A549 (cell line): Measurements from ENCODE around the gene ZMYND8. TPM values are rescaled to one million over a fixed set of nuclear protein-coding genes. Genes with fewer than 3 reads are reported as not detected.
"Not testable (repeated sequence)": the region's sequence is repeated elsewhere in the genome, so short reads cannot be mapped to it uniquely, and the experiment has no call there.

Source experiments
- ATAC-seq, 2 experiments: fragments of 200-7000 bp in 1 of 2; fragments of >200 bp in 1 of 2; cut with Nextera tagmentation in 1 of 2; cut with Tn5 transposase in 1 of 2; 3 replicates each; pipeline versions ENCODE4 v1.8.0 to v1.9.1; 2018 to 2020; ENCODE audit warnings: mild to moderate bottlenecking in 1 of 2, moderate library complexity in 1 of 2
- CTCF ChIA-PET: fragments of 300-600 bp; sonication (Branson Sonifier 250); formaldehyde crosslinking; extraction: SDS; loops from one replicate; lab custom pipeline; 2021; ENCODE audit warnings: antibody characterized with exemption, inconsistent platforms; lab: Yijun Ruan, JAX
- POLR2A ChIA-PET: fragments of 350-600 bp; formaldehyde crosslinking; extraction: SDS; loops from one replicate; lab custom pipeline; 2021; ENCODE audit warnings: antibody characterized with exemption, inconsistent platforms; lab: Yijun Ruan, JAX
- DNase-seq, 2 experiments: peaks; one replicate each; pipeline versions ENCODE4 v3.0.0 to v3.0.0-alpha.2; 2011 to 2016; ENCODE audit warnings: low read depth in 1 of 2, low spot score in 1 of 2
- FAIRE-seq: peaks from 2 replicates; lab custom pipeline; 2011; peaks lifted over from hg19 to GRCh38; lab: Jason Lieb, UNC
- H3K27ac ChIP-seq, 2 experiments: fragments of >200 bp; sonication (Bioruptor Twin); formaldehyde crosslinking; 3 replicates each; pipeline ENCODE4 v1.5.1; 2016 to 2017
- H3K4me1 ChIP-seq: fragments of >200 bp; sonication (Bioruptor Twin); formaldehyde crosslinking; 3 replicates; pipeline ENCODE4 v1.6.1; 2016
- H3K4me2 ChIP-seq: fragments of >200 bp; sonication (Bioruptor Twin); formaldehyde crosslinking; 3 replicates; pipeline ENCODE4 v1.6.1; 2016
- H3K4me3 ChIP-seq: fragments of >200 bp; sonication (Bioruptor Twin); formaldehyde crosslinking; 3 replicates; pipeline ENCODE4 v1.5.1; 2016
- H3K9me3 ChIP-seq: fragments of >200 bp; sonication (Bioruptor Twin); formaldehyde crosslinking; 3 replicates; pipeline ENCODE4 v1.6.1; 2016
- ATOH8 ChIP-seq: fragments of 250-450 bp; sonication (Bioruptor Pico); IDR thresholded peaks from 2 replicates; pipeline ENCODE4 v1.5.0; 2020; ENCODE audit warnings: low read depth, mild to moderate bottlenecking, moderate library complexity
- BHLHE40 ChIP-seq: IDR thresholded peaks from 2 replicates; pipeline ENCODE4 v1.6.1; 2012; ENCODE audit warnings: low read depth, low read length, inconsistent platforms
- CBX2 ChIP-seq: fragments of 200-600 bp; sonication (generic); IDR thresholded peaks from 2 replicates; pipeline ENCODE4 v1.6.1; 2016; ENCODE audit warnings: low read depth, mild to moderate bottlenecking, borderline replicate concordance
- CBX8 ChIP-seq: fragments of 200-600 bp; sonication (generic); IDR thresholded peaks from 2 replicates; pipeline ENCODE4 v1.6.1; 2016
- CEBPB ChIP-seq, 2 experiments: fragments of >200 bp in 1 of 2; sonication (Bioruptor Twin) in 1 of 2; formaldehyde crosslinking in 1 of 2; IDR thresholded peaks; 2 replicates each; pipeline ENCODE4 v1.6.1; 2012 to 2016
- CTCF ChIP-seq: fragments of >200 bp; sonication (Bioruptor Twin); formaldehyde crosslinking; IDR thresholded peaks from 3 replicates; pipeline ENCODE4 v1.5.1; 2016
- EP300 ChIP-seq, 2 experiments: fragments of >200 bp; sonication (Bioruptor Twin); formaldehyde crosslinking; IDR thresholded peaks; 2 replicates in 1 of 2; 3 replicates in 1 of 2; pipeline ENCODE4 v1.6.1; 2016 to 2017
- ESRRA ChIP-seq: fragments of 150-350 bp; IDR thresholded peaks from 2 replicates; pipeline ENCODE4 v1.6.1; 2014; ENCODE audit warnings: mild to moderate bottlenecking, low read length, borderline replicate concordance
- FOSB ChIP-seq: fragments of 250-450 bp; sonication (Bioruptor Pico); IDR thresholded peaks from 2 replicates; pipeline ENCODE4 v1.5.0; 2020; ENCODE audit warnings: mild to moderate bottlenecking, moderate library complexity
- HDAC2 ChIP-seq: fragments of 200-600 bp; sonication (generic); IDR thresholded peaks from 2 replicates; pipeline ENCODE4 v1.6.1; 2016
- HOXA7 ChIP-seq: fragments of 250-450 bp; sonication (Bioruptor Pico); IDR thresholded peaks from 2 replicates; pipeline ENCODE4 v1.5.0; 2020; ENCODE audit warnings: mild to moderate bottlenecking, moderate library complexity
- KDM1A ChIP-seq: fragments of 200-600 bp; sonication (generic); IDR thresholded peaks from 2 replicates; pipeline ENCODE4 v1.6.1; 2016; ENCODE audit warnings: low read depth, mild to moderate bottlenecking
- MAFK ChIP-seq: fragments of 450-650 bp; IDR thresholded peaks from 2 replicates; pipeline ENCODE4 v1.6.1; 2014; ENCODE audit not compliant: partially characterized antibody
- MAX ChIP-seq: IDR thresholded peaks from 2 replicates; pipeline ENCODE4 v1.6.1; 2012
- NPAS2 ChIP-seq: fragments of 250-450 bp; sonication (Bioruptor Pico); IDR thresholded peaks from 2 replicates; pipeline ENCODE4 v1.8.0; 2022; ENCODE audit warnings: mild to moderate bottlenecking, moderate library complexity, borderline replicate concordance
- PHF8 ChIP-seq: fragments of 200-600 bp; sonication (generic); IDR thresholded peaks from 2 replicates; pipeline ENCODE4 v1.6.1; 2016; ENCODE audit warnings: low read depth, mild to moderate bottlenecking, antibody characterized with exemption, moderate library complexity, borderline replicate concordance
- RAD21 ChIP-seq, 2 experiments: fragments of >200 bp in 1 of 2; sonication (Bioruptor Twin) in 1 of 2; formaldehyde crosslinking in 1 of 2; IDR thresholded peaks in 1 of 2; conservative IDR thresholded peaks in 1 of 2; 2 replicates in 1 of 2; 3 replicates in 1 of 2; pipeline ENCODE4 v1.6.1; 2012 to 2018; ENCODE audit warnings: inconsistent platforms in 1 of 2
- RARB ChIP-seq: fragments of 250-450 bp; sonication (Bioruptor Pico); IDR thresholded peaks from 2 replicates; pipeline ENCODE4 v1.8.0; 2021; ENCODE audit warnings: mild to moderate bottlenecking, moderate library complexity
- SMC3 ChIP-seq: fragments of >200 bp; sonication (Bioruptor Twin); formaldehyde crosslinking; IDR thresholded peaks from 3 replicates; pipeline ENCODE4 v1.6.1; 2018; ENCODE audit warnings: inconsistent platforms
- TFCP2L1 ChIP-seq: fragments of 250-450 bp; sonication (Bioruptor Pico); IDR thresholded peaks from 2 replicates; pipeline ENCODE4 v1.5.0; 2021; ENCODE audit warnings: mild to moderate bottlenecking
- TP53 ChIP-seq: fragments of 250-450 bp; sonication (Bioruptor Pico); IDR thresholded peaks from 2 replicates; pipeline ENCODE4 v1.5.0; 2021; ENCODE audit warnings: mild to moderate bottlenecking, moderate library complexity
- USF2 ChIP-seq: fragments of 450-650 bp; IDR thresholded peaks from 2 replicates; pipeline ENCODE4 v1.6.1; 2014; ENCODE audit warnings: antibody characterized with exemption
- ZFP36 ChIP-seq: fragments of 450-650 bp; IDR thresholded peaks from 2 replicates; pipeline ENCODE4 v1.6.1; 2014; ENCODE audit warnings: borderline replicate concordance; ENCODE audit not compliant: partially characterized antibody
- ZNF302 ChIP-seq: fragments of 250-450 bp; sonication (Bioruptor Pico); IDR thresholded peaks from 2 replicates; pipeline ENCODE4 v1.9.0; 2021; ENCODE audit warnings: inconsistent platforms, mild to moderate bottlenecking, moderate library complexity
- WGBS: methylation state at CpG from one replicate; pipeline ENCODE4 v1.1.6; 2017; ENCODE audit errors: missing lambda C conversion rate; 5-methylcytosine and 5-hydroxymethylcytosine counted together
- polyA plus RNA-seq, 4 experiments: library from polyadenylated mRNA; depleted of rRNA in 3 of 4; stranded (reverse); fragments of >200 nt; fragmentation: RNase III in 1 of 4; extraction: RNeasy Plus Mini Kit Qiagen cat#74134 plus additional on column Dnase treatment in 1 of 4; gene quantifications; 2 replicates in 3 of 4; 3 replicates in 1 of 4; pipeline ENCODE4 v1.2.3, GENCODE V29; 2011 to 2017

The ZMYND8 gene
- polyA plus RNA-seq, 2 of the 4 experiments (the other 2 are of a cell fraction): 10.4 to 24.9 TPM

- 76% methylated on average over 9 of the region's 9 CpGs for WGBS
Observed at GRCh38 chr20:47205577-47206123, 150.8 kb downstream of the ZMYND8 start.

GRCh38 chr20:47204850-47205122 is 151.7 kb downstream of the ZMYND8 start:
- Histone ChIP-seq H3K4me1 (peaks cover 24% of the 10 kb centered on the region), H3K27ac (peak overlapping the region; percentile 27 to 87; a peak in 3 of 6 replicates)
- FAIRE-seq, POLR2A ChIA-PET, H3K4me2 ChIP-seq, DNase-seq, H3K4me3 ChIP-seq, H3K9me3 ChIP-seq, ATAC-seq: not testable (repeated sequence)
- TF ChIP-seq MAFK: peak; percentile 21
- CTCF ChIA-PET: interaction anchor here (1.0 to 17.7 kb wide), 9 partner anchors 9 to 446 kb away, joined by 3 to 267 read pairs (median 5); no protein-coding TSS in a partner anchor
- WGBS: 87% methylated on average over 11 of the region's 11 CpGs

More at GRCh38 chr20:47205577-47206123, 150.8 kb downstream of the ZMYND8 start:
- H3K4me2 ChIP-seq: no peak overlapping the region
- ChIA-PET POLR2A (no interaction called here), CTCF (interaction anchor here (0.5 to 17.7 kb wide), 15 partner anchors 9 to 1167 kb away, joined by 3 to 267 read pairs (median 4); no protein-coding TSS in a partner anchor)
- peaks cover 17% of the 10 kb centered on the region for H3K4me1 ChIP-seq
- no peak for TF ChIP-seq TP53 (CRISPR knock-in tag)
- peak; percentile 43 to 46; a peak in 3 of 5 replicates for TF ChIP-seq RAD21 (conservative IDR thresholded peaks at IDR 0.05 in 1 of 2, IDR thresholded peaks at IDR 0.05 in 1 of 2)
- TF ChIP-seq SMC3: peak; percentile 45; the same call in 2 of the 3 replicates
- TF ChIP-seq RARB (CRISPR knock-in tag): no peak
- 0 out of 2 replicates have a peak, but pooled peaks have one; percentile 18 for TF ChIP-seq MAX
- TF ChIP-seq ATOH8 (CRISPR knock-in tag): no peak
- TF ChIP-seq HOXA7: no peak
- peak; percentile 41 for TF ChIP-seq CTCF
- TF ChIP-seq ESRRA: no peak
- DNase-seq (peak; percentile 36 to 74), ATAC-seq (peak; percentile 68 to 73), FAIRE-seq (no peak)
- H3K4me3 ChIP-seq: no peak overlapping the region
- H3K9me3 ChIP-seq: no peaks in the 10 kb centered on the region
- H3K27ac ChIP-seq: peak overlapping the region; percentile 4 to 87; a peak in 3 of 6 replicates

GRCh38 chr20:47204008-47204849 is 152.3 kb downstream of the ZMYND8 start:
- peaks cover 25% of the 10 kb centered on the region for H3K4me1 ChIP-seq
- H3K9me3 ChIP-seq: no peaks in the 10 kb centered on the region
- DNase-seq (peak in 1 of 2 experiments; percentile 54), ATAC-seq (no peak), FAIRE-seq (no peak)
- POLR2A ChIA-PET: no interaction called here
- no peak overlapping the region for H3K4me3 ChIP-seq
- 73% methylated on average over 12 of the region's 12 CpGs for WGBS
- CTCF ChIA-PET: interaction anchor here (0.8 to 17.7 kb wide), 13 partner anchors 8 to 459 kb away, joined by 3 to 267 read pairs (median 4); no protein-coding TSS in a partner anchor
- no peak overlapping the region; the same call in 2 of the 3 replicates for H3K4me2 ChIP-seq
- peak overlapping the region; percentile 27 to 87; a peak in 4 of 6 replicates for H3K27ac ChIP-seq
- TF ChIP-seq FOSB (CRISPR knock-in tag): no peak
- TF ChIP-seq ZNF302 (CRISPR knock-in tag): no peak
- TF ChIP-seq USF2: no peak
- TF ChIP-seq HDAC2: no peak
- no peak for TF ChIP-seq PHF8
- no peak for TF ChIP-seq CTCF
- TF ChIP-seq KDM1A: no peak
- no peak for TF ChIP-seq TFCP2L1 (CRISPR knock-in tag)
- no peak for TF ChIP-seq NPAS2
- no peak for TF ChIP-seq BHLHE40
- TF ChIP-seq ZFP36: no peak
- no peak for TF ChIP-seq EP300 (IDR thresholded peaks at IDR 0.05)
- no peak for TF ChIP-seq CBX8
- no peak for TF ChIP-seq ESRRA
- no peak for TF ChIP-seq CBX2
- TF ChIP-seq CEBPB (IDR thresholded peaks at IDR 0.05): no peak
